ENCODE data around the gene SYMPK.

Gene SYMPK

DNA sequence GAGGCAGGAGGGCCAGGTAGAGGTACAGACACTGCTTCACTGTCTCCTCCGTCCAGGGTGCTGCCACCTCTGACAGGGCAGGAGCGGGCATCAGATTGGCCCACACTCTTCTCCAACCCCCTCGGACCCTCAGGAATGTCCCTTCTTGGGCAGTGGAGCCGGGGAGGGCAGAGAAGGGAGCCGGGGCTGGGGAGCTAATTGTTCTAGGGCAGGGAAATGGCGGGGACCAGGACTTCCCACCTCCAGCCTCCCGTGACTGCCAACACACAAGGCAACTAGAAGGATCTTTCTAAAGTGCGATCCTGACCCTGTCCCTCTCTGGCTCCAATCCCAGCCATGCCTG is 37.7 kb downstream of the SYMPK start:
- DNase-seq (ENCODE audit: low read depth) = no peak

DNA sequence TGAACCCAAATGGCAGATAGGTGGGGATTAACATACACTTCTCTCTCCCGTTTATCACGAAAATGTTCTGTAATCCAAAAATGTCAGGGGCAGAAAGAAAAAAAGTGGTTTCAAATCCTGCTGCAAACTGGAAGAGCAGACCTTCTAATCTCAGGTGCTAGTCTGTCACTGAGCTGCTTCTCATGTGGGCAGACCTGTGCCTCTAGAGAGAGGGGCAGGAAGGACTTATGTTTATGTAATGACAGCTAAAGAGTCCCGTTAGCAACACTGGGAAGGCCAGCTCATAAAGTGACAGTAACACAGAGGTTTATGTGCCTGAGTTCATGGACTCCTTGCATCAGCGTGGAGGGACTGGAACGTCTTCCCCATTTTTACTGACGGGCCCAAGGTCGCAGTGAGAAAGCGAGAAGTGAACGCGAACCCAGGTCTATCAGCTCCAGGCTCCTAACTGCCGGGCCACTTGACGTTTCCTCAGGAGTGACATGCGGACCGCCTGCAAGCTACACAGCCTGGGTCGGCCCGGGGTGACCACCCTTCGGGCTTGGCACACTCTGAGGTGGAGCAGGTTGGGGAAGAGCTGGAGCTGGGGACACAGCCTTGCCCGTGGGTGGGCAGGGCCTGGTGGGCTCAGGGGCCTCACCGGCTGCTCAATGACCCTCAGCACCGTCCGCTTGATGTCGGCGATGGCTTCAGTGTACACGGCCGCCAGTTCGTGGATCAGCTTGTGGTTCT is 38.2 kb downstream of the SYMPK start:
- no peak for DNase-seq (ENCODE audit: low read depth)

DNA sequence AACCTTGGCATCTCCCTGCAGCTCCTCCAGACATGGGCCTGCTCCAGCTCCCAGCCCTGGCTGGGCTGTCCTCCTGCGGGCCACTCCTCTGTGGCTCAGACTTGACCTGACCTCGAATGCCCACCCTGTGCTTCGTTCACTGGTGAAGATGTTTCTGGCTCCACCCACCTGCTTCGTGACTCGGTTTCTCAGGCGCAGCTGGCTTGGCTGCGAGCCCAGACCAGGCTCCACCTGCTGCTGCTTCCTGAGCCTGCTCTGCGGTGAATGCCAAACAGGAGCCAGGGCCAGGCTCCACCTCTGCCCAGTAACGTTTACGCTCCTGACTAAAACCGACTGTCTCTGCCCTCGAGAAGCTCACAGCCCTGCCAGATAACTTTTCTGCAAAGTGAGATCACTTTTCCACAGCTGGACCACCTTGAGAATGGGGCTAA is 38.9 kb downstream of the SYMPK start:
- DNase-seq (ENCODE audit: low read depth) = no peak

GRCh38 chr19:45823182-45823581 is 39.8 kb downstream of the SYMPK start:
- no peak for DNase-seq (ENCODE audit: low read depth)

DNA sequence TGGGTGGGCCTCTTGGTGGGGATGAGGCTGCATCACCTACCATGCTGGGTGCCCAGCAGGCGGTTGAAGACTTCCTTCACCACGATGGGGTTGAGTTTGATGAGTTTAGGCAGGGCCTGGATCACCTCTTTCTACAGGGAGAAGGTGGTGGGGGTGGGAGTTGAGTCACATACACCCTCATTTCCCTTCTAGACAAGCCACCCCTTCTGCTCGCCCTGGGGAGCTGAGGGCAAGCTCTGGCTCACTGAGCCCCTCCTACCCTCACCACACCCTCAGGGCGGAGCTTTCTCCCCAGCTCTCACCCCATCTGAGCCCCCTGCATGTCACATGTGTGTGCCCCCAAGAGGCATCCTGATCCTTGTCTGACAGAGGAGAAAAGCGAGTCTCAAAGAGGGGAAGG is 40.2 kb downstream of the SYMPK start:
- peak; percentile 17 for DNase-seq (ENCODE audit: low read depth)

DNA sequence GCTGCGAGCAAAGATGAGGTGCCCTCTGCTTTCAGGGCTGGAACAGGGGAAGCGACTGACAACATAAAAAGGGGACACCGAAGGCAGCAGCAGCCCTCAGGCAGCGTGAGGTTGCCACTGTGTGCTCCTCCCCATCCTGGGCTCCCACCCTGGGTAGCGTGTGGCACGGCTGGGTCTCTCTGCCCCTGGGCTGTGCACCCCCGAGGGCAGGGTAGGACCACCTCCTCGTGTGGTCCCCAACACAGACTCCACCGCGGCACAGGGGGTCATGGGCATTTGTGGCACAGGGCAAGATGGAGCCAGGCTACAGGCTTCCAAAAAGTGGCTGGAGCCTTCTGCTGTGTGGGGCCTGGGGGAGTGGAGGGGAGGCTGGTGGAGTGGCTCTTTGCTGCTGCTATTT is 41.4 kb downstream of the SYMPK start:
- DNase-seq (ENCODE audit: low read depth) = no peak

DNA sequence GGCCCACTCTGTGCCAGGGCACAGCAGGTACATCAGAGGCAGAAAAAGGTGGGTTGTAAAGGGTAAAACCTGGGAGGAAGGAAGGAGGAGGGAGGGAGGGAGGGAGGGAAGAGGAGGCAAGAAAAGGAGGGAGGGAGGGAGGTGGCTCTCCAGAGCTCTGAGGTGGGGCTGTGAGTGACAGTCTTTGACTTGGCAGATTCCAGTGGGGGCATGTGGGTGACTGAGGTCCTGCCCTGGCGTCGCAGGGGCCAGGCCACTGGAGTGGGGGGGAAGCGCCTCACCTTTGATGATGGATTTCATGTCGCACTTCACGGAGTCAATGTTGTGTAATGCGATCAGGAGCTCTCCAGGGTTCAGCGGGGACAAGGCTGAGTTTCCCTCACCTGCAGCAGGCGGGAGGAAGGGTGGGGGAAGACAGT is 41.8 kb downstream of the SYMPK start:
- DNase-seq (ENCODE audit: low read depth) = no peak

GRCh38 chr19:45820413-45821102 is 42.4 kb downstream of the SYMPK start:
- no peak for DNase-seq (ENCODE audit: low read depth)

GRCh38 chr19:45819769-45820168 is 43.2 kb downstream of the SYMPK start:
- no peak for DNase-seq (ENCODE audit: low read depth)

DNA sequence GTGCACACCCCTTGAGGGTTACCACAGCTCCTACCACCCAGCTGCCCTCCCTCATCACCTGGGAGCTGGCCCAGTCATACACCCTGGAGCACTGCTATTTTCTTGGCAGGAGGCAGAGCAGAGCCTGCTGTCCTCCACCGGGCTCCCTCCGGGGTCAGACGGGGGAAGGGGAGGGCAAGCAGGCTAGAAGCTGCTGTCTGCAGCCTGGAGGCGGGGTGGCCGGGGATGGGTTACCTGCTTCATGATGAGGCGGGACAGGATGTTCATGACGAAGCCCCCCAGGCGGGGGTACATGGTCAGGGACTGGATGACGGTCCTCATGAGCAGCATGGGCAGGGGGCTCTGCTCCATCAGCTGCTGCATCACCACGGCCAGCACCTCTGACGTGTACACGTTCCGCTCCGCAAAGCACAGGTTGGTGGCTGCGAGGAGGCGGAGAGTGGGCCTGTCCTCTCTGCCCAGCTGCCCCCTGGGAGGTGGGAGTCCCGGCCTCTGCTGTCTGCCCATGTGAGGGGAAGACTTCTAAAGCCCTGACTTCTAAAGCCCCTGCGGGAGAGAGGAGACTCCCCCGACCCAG is 45.1 kb downstream of the SYMPK start:
- DNase-seq (ENCODE audit: low read depth) = peak; percentile 17

DNA sequence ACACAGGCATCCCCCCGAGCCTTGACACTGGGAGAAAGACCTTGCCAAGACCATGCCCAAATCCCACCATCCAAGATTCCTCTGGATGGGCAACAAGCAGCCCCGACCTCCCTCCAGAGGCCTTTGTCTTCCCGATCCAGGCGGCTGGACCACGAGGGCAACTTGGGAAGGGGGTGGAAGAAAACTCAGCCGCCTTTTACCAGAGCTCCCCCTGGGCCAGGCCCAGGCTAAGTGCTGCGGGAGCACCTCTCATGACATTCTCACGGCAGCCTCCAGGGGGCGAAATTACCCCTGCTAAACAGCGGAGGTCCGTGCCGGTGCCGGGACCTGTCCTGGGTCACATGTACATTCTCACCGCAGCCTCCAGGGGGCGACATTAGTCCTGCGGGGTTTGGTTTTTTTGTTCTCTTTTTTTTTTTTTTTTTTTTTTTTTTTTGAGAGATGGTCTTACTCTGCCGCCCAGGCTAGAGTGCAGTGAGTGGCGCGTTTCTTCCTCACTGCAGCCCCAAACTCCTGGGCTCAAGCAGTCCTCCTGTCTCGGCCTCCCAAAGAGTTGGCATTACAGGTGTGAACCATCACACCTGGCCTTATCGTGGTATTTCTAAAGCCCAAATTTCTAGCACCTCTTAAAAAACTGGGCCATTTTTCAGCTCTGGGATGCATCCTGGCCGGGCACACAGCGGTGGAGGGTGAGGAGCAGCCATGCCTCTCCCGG is 45.8 kb downstream of the SYMPK start:
- DNase-seq (ENCODE audit: low read depth) = peak; percentile 94

DNA sequence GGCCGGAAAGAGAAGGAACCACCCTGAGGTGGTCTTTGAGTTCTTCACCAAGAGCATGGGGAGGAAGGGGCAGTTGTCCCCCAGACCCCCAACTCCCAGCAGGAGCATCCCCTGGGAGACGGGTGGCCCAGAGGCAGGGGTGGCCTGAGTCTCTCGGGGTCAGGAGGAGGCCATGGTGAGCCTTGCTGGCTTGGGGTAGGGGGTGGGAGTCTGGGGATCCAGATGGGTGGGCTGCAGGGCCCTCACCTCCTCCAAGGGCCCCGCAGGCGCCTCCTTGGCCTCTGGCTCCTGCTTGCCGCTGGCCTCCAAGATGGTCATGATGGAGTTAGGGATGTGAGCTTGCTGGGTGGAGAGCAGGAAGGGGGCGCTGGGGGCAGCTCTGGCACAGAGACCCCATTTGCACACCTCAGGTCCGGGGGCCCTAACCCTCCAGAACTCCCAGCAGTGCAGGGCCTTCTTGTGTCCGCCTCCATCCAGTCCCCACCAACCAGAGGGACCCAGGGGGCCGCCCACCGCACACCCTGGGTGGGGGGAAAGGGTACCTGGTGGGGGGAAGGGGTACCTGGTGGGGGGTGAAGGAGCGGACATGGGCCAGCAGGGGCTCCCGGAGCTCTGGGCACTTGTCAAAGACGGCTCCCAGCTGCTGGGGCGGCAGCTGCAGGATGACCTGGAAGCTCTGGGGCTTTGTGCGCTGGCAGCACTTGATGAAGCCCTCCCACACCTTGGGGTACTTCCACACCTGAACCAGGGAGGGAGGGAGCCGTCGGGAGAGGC is 46.5 kb downstream of the SYMPK start:
- no peak for DNase-seq (ENCODE audit: low read depth)

DNA sequence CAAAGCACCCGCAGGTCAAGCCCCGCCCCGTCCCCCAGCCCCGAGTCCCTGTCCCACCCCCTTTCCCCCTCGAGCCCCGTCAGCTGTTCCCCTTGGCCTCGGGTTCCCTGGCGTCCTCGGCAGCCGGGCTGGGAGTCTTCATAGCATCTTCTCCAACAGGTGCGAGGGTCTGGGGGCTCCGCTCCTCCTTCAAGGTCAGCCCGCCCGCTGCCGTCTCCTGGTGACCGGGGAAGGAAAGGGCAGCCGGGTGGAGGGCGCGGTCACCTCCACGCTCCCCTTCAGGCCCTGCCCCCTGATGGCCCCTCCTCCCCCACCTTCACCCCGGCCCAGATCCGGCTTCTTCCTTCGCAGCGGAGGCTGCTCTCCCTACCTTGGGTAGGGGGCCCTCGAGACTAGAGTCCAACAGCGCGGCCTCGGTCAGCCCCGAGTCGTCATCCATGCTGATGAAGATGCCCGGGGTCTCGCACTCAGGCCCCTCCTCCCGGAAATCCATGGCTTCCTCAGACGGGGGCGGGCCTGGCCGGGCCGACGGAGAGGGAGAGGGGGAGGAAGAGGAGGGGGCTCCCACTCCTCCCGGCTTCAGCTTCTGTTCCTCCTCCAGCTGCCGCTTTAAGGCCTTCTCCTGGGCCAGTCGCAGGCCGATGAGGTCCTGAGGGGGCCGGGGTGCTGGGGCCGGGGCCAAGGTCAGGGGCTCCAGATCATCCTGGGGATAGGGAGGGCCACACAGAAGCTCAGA is 47.3 kb downstream of the SYMPK start:
- no peak for DNase-seq (ENCODE audit: low read depth)

DNA sequence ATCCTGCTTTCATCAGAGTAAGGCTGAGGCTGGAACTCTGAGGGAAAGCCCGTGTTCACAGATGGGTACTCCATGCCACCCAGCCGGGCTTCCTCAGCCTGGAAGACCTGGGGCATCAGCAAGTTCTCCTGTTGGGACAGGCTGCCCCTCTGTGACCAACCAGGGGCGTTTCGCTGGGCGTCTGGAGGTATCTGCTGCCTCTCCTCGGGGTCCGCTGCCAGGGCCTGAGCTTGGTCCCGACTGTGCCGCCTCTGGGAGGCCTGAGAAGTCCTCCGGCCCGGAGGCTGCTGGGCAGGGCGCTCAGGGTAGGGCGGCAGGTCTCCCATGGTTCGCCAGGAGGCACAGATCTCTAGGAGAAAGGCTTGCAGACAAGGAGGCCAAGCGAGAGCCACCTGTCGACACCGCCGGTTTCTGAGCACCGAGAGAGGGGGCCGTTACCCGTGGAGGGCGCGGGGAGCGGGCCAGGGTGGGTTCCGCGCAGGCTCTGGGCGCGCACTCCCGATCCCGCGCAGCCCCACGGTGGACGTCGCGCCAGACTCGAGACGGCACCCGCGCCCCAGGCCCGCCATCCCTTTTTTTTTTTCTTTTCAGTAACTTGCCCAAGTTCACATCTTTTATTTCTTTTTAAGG is 48.0 kb downstream of the SYMPK start, which contains the start of gene RSPH6A:
Gene RSPH6A (minus strand): TSS at position 458 of the 630 bp plus-strand sequence. CDS start 132 bp downstream, at position 326.
- DNase-seq (ENCODE audit: low read depth) = no peak

GRCh38 chr19:45814166-45814780 is 48.7 kb downstream of the SYMPK start:
- DNase-seq (ENCODE audit: low read depth) = no peak

GRCh38 chr19:45812297-45812696 is 50.6 kb downstream of the SYMPK start:
- DNase-seq (ENCODE audit: low read depth) = no peak

DNA sequence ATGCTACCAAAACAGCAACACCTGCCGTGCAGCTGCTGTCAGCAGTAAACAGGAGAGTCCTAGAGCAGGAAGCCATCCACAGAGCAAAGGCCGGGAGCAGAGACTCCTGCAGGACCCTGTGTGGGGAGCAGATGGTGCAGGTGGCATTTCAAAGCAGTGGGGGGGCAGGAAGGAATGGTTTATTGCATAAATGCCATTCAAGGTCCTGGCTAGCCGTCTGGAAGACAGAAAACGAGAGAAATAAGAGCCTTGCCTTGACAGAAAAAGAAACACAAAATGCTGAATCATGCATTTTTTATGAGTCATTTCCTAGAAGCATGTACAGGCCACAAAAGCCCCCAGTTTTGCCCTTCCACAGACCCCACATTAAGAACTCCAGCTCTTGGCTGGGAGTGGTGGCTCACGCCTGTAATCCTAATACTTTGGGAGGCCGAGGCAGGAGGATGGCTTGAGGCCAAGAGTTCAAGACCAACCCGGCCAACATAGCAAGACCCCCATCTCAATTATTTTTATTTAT is 53.2 kb downstream of the SYMPK start:
- peak; percentile 69 for DNase-seq (ENCODE audit: low read depth)

DNA sequence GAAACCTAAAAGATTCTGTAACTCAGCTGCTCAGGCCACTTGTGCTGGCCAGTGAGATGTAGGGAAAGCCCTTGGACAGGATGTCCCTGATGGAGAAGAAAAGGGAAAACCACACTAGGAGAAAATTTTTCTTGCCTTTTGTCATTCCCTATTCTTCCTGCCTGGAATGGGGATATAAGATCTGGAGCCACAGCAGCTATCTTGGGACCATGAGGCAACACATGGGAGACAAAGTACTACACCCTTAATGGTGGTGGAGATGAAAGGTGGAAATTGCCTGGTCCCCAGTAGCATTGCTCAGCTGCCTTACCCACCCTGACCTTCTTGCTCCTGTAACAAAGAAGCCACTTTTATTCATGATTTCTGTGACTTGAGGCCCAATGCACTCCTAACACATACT is 57.2 kb downstream of the SYMPK start:
- no peak for DNase-seq (ENCODE audit: low read depth)

DNA sequence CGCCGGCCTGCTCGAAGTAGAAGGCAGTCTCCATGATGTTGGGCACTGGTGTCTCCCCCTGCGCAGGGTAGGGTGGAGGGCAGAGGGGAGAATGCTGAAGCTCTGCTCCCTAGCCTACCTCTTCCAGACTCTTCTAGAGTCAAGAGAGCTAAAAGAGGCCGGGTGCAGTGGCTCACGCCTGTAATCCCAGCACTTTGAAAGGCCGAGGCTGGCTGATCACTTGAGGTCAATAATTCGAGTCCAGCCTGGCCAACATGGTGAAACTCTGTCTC is 58.1 kb downstream of the SYMPK start:
- DNase-seq (ENCODE audit: low read depth) = no peak
